K562 (cell line): ENCODE measurements around the gene TMEM107. TPM values are rescaled to one million over a fixed set of nuclear protein-coding genes. Genes with fewer than 3 reads are reported as not detected.
A peak's percentile ranks its signal among the peaks of the same experiment; 100 is the strongest.

Experiments
- BCOR ChIP-seq: fragments of 450-650 bp; IDR thresholded peaks from 2 replicates; pipeline ENCODE4 v1.6.1; 2016
- CEBPG ChIP-seq, 3 experiments: fragments of 200-800 bp in 1 of 3; sonication (Bioruptor generic) in 1 of 3; sonication (generic) in 1 of 3; formaldehyde crosslinking in 1 of 3; IDR thresholded peaks in 2 of 3; conservative IDR thresholded peaks in 1 of 3; 2 replicates each; pipeline versions ENCODE4 v1.6.1 to v1.8.0; 2016 to 2022; ENCODE audit warnings: missing compliant biosample characterization in 2 of 3, missing genetic modification characterization in 2 of 3, mild to moderate bottlenecking in 1 of 3, missing genetic modification reagents in 1 of 3
- FOXM1 ChIP-seq, 2 experiments: fragments of 450-650 bp in 1 of 2; sonication (generic) in 1 of 2; formaldehyde crosslinking in 1 of 2; IDR thresholded peaks; 2 replicates each; pipeline versions ENCODE4 v1.6.1 to v1.9.0; 2017 to 2022; ENCODE audit warnings: low read depth in 2 of 2, mild to moderate bottlenecking in 2 of 2, missing genetic modification reagents in 1 of 2, moderate library complexity in 1 of 2
- MEIS2 ChIP-seq: fragments of 450-650 bp; IDR thresholded peaks from 2 replicates; pipeline ENCODE4 v1.6.1; 2014; ENCODE audit warnings: mild to moderate bottlenecking; ENCODE audit not compliant: partially characterized antibody
- NRF1 ChIP-seq, 2 experiments: fragments of 450-650 bp; IDR thresholded peaks in 1 of 2; conservative IDR thresholded peaks in 1 of 2; 2 replicates each; pipeline ENCODE4 v1.6.1; 2014; ENCODE audit warnings: mild to moderate bottlenecking in 2 of 2
- RAD51 ChIP-seq: fragments of 450-650 bp; IDR thresholded peaks from 2 replicates; pipeline ENCODE4 v1.7.1; 2016; ENCODE audit warnings: low read depth, mild to moderate bottlenecking, borderline replicate concordance
- SMARCA5 ChIP-seq: fragments of 450-650 bp; IDR thresholded peaks from 2 replicates; pipeline ENCODE4 v1.6.1; 2016
- TOE1 ChIP-seq, 2 experiments: fragments of 450-650 bp in 1 of 2; sonication (generic) in 1 of 2; formaldehyde crosslinking in 1 of 2; IDR thresholded peaks; 2 replicates each; pipeline versions ENCODE4 v1.7.1 to v1.8.0; 2016 to 2022; ENCODE audit warnings: borderline replicate concordance in 2 of 2, mild to moderate bottlenecking in 2 of 2, antibody characterized with exemption in 1 of 2, inconsistent platforms in 1 of 2, low read depth in 1 of 2, missing genetic modification reagents in 1 of 2, moderate library complexity in 1 of 2
- ZNF134 ChIP-seq: fragments of 250-450 bp; sonication (Bioruptor Pico); conservative IDR thresholded peaks from 2 replicates; pipeline ENCODE4 v1.4.0; 2020
- polyA plus RNA-seq, 8 experiments: library from polyadenylated mRNA; depleted of rRNA in 4 of 8; stranded (reverse) in 5 of 8; unstranded in 3 of 8; fragments of >200 nt; fragmentation: Nextera tagmentation in 2 of 8; fragmentation: Illumina TruSeq in 1 of 8; extraction: Ambion mirVana in 2 of 8; extraction: Trizol in 1 of 8; gene quantifications; 2 replicates each; pipeline versions ENCODE4 v1.2.1 to v1.2.3, GENCODE V29; 2011 to 2014; ENCODE audit warnings: inconsistent platforms in 1 of 8, missing spikeins in 1 of 8
- total RNA-seq, 7 experiments: library from RNA; depleted of rRNA in 6 of 7; stranded (reverse); fragments of >200 nt in 6 of 7; fragmentation: Illumina TruSeq in 2 of 7; extraction: Trizol in 2 of 7; gene quantifications; 2 replicates each; pipeline versions ENCODE4 v1.2.1 to v1.2.3, GENCODE V29; 2011 to 2021; ENCODE audit warnings: low replicate concordance in 1 of 7

The TMEM107 gene
- total and polyA plus RNA-seq, 9 of the 15 experiments (the other 6 are each of a cell fraction or from before 2014, with no cell fraction given) = 7.1 to 26.2 (median 16.9) TPM

- TF ChIP-seq MEIS2 (peak; percentile 64), CEBPG (CRISPR knock-in tag; IDR thresholded peaks at IDR 0.05) (peak; percentile 80), CEBPG (tag; conservative IDR thresholded peaks at IDR 0.05 in 1 of 2, IDR thresholded peaks at IDR 0.05 in 1 of 2) (peak; percentile 27 to 62; a peak in 1 of 4 replicates), BCOR (peak; percentile 80), FOXM1 (IDR thresholded peaks at IDR 0.05; ENCODE audit: low read depth) (0 out of 2 replicates have a peak, but pooled peaks have one; percentile 18), FOXM1 (CRISPR knock-in tag; IDR thresholded peaks at IDR 0.05; ENCODE audit: low read depth) (no peak), ZNF134 (CRISPR knock-in tag) (no peak), RAD51 (no peak), TOE1 (IDR thresholded peaks at IDR 0.05; ENCODE audit: borderline replicate concordance) (peak; percentile 71; the same call in 1 of the 2 replicates), TOE1 (CRISPR knock-in tag; IDR thresholded peaks at IDR 0.05; ENCODE audit: borderline replicate concordance, low read depth) (no peak), NRF1 (conservative IDR thresholded peaks at IDR 0.05 in 1 of 2, IDR thresholded peaks at IDR 0.05 in 1 of 2) (peak; percentile 35 to 45; a peak in 1 of 4 replicates), SMARCA5 (peak; percentile 63; the same call in 1 of the 2 replicates)
These were observed 36.4 kb upstream of the TMEM107 start (continued) for GRCh38 chr17:8212312-8213180.
